Effector memory CD8-positive, alpha-beta T cell (primary cell): ENCODE measurements around the gene SERINC5.
"Not testable (repeated sequence)": the region's sequence is repeated elsewhere in the genome, so short reads cannot be mapped to it uniquely, and the experiment has no call there.

Source experiments
- ATAC-seq: fragments of 150-1000 bp; cut with Tn5 transposase; replicated peaks from 2 replicates; pipeline ENCODE4 v1.10.0; 2021; ENCODE audit warnings: mild to moderate bottlenecking, moderate library complexity
- DNase-seq, 3 experiments: peaks; one replicate each; pipeline ENCODE4 v3.0.0; 2021
- H3K27ac Mint-ChIP-seq, 2 donors: one replicate each; pipeline ENCODE4 v1.8.0; 2022; ENCODE audit warnings: mild to moderate bottlenecking in 2 of 2, mixed read lengths in 2 of 2, moderate library complexity in 2 of 2
- H3K27me3 Mint-ChIP-seq, 2 donors: one replicate each; pipeline ENCODE4 v1.8.0; 2022; ENCODE audit warnings: mixed read lengths in 2 of 2
- H3K36me3 Mint-ChIP-seq: one replicate; pipeline ENCODE4 v1.8.0; 2022; ENCODE audit warnings: mild to moderate bottlenecking, moderate library complexity, mixed read lengths; ENCODE audit not compliant: insufficient read depth
- H3K4me1 Mint-ChIP-seq, 2 donors: one replicate each; pipeline ENCODE4 v1.8.0; 2022; ENCODE audit warnings: low read depth in 2 of 2, mixed read lengths in 2 of 2
- H3K4me3 Mint-ChIP-seq, 2 donors: one replicate each; pipeline ENCODE4 v1.8.0; 2022; ENCODE audit warnings: mild to moderate bottlenecking in 2 of 2, mixed read lengths in 2 of 2, moderate library complexity in 2 of 2
- H3K9me3 Mint-ChIP-seq, 2 donors: one replicate each; pipeline ENCODE4 v1.8.0; 2022; ENCODE audit warnings: mixed read lengths in 2 of 2

The SERINC5 gene

DNA sequence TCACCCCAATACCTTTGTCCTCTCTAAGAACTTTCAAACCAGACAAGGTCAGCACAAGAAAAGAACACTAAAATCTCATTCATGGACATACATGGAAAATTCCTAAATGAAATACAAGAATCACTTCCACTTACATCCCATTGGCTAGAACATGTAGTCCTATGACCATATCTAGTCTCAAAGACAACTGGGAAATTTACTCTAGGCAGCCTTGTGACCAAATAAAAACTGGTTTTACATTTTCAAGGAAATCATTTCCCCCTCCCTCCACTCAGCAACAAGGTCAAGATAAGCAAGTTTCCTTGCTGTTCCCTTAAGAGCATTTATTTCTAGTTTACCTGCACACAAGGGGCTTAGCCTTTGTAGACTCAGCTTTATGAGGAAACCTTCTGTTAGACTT, 20.3 kb upstream of the SERINC5 start:
- Mint-ChIP-seq H3K27me3 (peaks cover 0 to 3% of the 10 kb centered on the region in 2 donors), H3K36me3 (no peaks in the 10 kb centered on the region), H3K27ac (peak overlapping the region in 1 of 2 donors; percentile 15), H3K9me3 (no peaks in the 10 kb centered on the region), H3K4me1 (no peaks in the 10 kb centered on the region), H3K4me3 (no peak overlapping the region)
- no peak for DNase-seq
- no peak for ATAC-seq

DNA sequence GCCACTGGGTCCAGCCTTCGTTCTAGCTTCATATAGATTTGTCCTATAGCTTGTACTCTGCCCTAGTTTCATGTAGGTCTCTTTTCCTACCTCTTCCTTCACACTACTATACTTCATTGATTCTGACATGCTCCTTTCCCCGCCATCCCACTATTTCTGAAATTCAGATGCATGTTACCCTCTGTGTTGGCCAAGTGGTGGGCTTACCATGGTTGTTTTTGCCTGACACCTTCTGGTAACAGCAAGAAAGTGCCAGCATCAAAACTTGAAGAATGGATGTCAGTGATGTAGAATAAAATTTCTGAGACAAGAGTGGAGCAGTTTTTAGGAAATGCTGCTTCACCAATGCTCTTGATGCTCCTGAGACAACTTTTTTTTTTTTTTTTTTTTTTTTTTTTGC, 19.5 kb upstream of the SERINC5 start:
- no peak overlapping the region for H3K27ac Mint-ChIP-seq
- no peaks in the 10 kb centered on the region for H3K9me3 Mint-ChIP-seq
- ATAC-seq, result peak; percentile 36
- no peaks in the 10 kb centered on the region for H3K36me3 Mint-ChIP-seq
- H3K4me3 Mint-ChIP-seq, result no peak overlapping the region
- DNase-seq, result no peak
- no peaks in the 10 kb centered on the region for H3K27me3 Mint-ChIP-seq
- H3K4me1 Mint-ChIP-seq, result peaks cover 0 to under 1% of the 10 kb centered on the region in 2 donors

DNA sequence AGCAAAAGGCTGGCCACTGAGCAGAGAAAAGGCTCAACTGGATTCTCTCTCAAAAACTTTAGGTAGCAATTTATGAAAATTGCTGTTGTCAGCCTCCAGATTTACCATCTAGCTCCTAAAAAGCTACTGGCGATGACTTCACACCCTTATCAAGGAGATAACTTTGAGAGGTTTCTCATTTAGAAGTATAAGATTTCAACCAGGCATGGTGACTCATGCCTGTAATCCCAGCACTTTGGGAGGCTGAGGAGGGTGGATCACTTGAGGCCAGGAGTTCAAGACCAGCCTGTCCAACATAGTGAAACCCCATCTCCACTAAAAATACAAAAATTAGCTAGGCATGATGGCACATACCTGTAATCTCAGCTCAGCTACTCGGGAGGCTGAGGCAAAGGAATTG, 14.7 kb upstream of the SERINC5 start:
- ATAC-seq, H3K4me3 Mint-ChIP-seq, H3K9me3 Mint-ChIP-seq, H3K27ac Mint-ChIP-seq, H3K36me3 Mint-ChIP-seq, DNase-seq, H3K27me3 Mint-ChIP-seq, H3K4me1 Mint-ChIP-seq: not testable (repeated sequence)

DNA sequence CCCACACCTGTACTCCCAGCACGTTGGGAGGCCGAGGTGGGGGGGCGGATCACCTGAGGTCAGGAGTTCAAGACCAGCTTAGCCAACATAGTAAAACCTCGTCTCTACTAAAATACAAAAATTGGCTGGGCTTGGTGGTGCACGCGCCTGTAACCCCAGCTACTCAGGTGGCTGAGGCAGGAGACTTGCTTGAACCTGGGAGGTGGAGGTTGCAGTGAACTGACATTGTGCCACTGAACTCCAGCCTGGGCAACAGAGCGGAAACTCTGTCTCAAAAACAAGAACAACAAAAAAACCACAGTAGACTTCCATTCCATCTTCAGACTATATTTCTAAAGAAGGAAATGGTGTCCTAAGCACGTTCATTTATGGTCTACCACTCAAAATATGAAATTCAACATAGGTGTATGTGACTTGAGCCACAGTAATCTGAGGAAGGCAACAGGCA, 14.2 kb upstream of the SERINC5 start:
- no peaks in the 10 kb centered on the region for H3K27me3 Mint-ChIP-seq
- H3K4me3 Mint-ChIP-seq, result no peak overlapping the region
- ATAC-seq, result peak; percentile 35
- H3K27ac Mint-ChIP-seq, result no peak overlapping the region
- H3K9me3 Mint-ChIP-seq, result no peaks in the 10 kb centered on the region
- no peaks in the 10 kb centered on the region for H3K36me3 Mint-ChIP-seq
- DNase-seq, result no peak
- peaks cover 4% of the 10 kb centered on the region in 2 donors for H3K4me1 Mint-ChIP-seq

DNA sequence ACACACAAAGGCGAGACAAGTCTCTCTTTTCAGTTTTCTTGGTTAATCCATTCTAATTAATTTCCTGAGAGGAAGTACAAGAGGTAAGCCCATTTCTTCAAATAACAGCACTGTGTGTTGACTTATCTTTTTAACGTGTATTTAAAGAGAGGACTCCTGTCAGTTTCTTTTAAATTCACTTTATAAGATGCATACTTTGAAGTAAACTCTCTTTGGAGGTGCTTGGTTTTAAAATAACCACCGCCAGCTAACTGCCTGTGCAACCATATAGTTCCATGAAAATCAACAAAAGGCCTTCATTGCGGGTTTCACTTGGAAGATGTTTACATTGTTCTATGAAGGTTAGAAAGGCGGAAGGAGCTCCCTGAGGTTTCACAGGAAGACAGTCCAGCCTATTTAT, 13.1 kb upstream of the SERINC5 start:
- H3K36me3 Mint-ChIP-seq, result no peaks in the 10 kb centered on the region
- ATAC-seq, result no peak
- H3K27ac Mint-ChIP-seq, result peak overlapping the region in 1 of 2 donors; percentile 26
- H3K27me3 Mint-ChIP-seq, result no peaks in the 10 kb centered on the region
- H3K4me3 Mint-ChIP-seq, result no peak overlapping the region
- DNase-seq, result no peak
- no peaks in the 10 kb centered on the region for H3K9me3 Mint-ChIP-seq
- peaks cover 4% of the 10 kb centered on the region in 2 donors for H3K4me1 Mint-ChIP-seq

DNA sequence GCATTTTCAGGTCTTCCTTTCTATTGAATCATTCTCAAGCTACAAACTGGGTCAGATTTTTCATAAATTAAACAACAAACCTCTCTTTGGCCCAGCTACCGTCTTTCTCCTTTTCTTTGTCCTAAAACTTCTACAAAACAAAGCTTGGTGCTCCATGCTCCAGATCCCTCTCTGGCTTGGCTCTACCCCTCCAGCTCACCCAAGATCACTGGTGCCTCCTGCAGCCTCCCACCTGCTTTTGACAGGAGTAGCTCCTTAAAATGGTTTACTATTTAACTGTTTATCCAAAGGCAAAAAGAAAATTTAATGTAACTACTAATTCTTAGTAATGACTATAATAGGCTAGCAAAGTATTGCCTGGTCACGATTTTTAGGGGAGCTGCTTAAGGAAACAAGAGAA, 10.7 kb upstream of the SERINC5 start:
- Mint-ChIP-seq H3K27me3 (no peaks in the 10 kb centered on the region), H3K27ac (no peak overlapping the region), H3K9me3 (no peaks in the 10 kb centered on the region), H3K4me1 (peaks cover 4% of the 10 kb centered on the region in 2 donors), H3K36me3 (no peaks in the 10 kb centered on the region), H3K4me3 (no peak overlapping the region)
- ATAC-seq (no peak), DNase-seq (no peak)

DNA sequence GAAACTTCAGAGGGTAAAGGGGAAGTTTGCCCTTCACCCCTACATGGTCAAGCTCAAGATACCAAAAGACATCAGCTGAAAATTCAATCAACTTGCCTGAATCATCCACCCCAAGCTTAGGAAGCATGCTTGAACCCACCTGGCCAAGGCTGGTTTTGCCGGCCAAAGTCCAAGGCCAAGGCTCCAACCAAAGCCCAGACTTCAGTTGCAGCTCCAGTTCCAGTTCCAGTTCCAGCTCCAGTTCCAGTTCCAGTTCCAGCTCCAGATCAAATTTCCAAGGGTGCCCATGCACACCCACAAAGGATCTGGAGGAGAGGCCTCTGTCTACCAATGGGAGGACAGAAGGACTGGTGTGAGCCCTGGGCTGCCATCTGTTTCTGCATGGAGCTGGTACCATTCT, 4.6 kb upstream of the SERINC5 start:
- peaks cover 9% of the 10 kb centered on the region for H3K36me3 Mint-ChIP-seq
- H3K9me3 Mint-ChIP-seq, result no peaks in the 10 kb centered on the region
- DNase-seq, result no peak
- no peak for ATAC-seq
- H3K4me1 Mint-ChIP-seq, result peaks cover 7 to 11% of the 10 kb centered on the region in 2 donors
- H3K27ac Mint-ChIP-seq, result no peak overlapping the region
- no peak overlapping the region for H3K4me3 Mint-ChIP-seq
- H3K27me3 Mint-ChIP-seq, result no peaks in the 10 kb centered on the region

DNA sequence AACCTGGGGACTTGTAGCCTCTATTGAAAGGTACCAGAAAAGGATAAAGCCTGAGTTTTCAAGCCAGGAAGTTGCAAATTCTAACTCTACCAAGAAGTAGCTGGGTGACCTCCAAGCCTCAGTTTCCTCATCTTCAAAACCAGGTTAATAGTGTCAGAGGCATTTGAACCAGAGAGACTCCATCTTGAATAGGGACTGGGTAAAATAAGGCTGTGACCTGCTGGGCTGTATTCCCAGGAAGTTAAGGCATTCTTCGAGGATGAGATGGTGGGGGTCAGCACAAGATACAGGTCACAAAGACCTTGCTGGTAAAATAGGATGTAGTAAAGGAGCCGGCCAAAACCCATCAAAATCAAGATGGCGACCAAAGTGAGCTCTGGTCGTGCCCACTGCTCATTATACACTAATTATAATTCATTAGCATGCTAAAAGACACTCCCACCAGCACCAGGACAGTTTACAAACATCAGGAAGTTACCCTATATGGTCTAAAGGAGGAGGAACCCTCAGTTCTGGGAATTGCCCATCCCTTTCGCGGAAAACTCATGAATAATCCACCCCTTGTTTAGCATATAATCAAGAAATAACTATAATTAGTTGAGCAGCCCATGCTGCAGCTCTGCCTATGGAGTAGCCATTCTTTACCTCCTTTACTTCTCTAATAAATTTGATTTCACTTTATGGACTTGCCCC, 3.8 kb upstream of the SERINC5 start:
- Mint-ChIP-seq H3K36me3 (peaks cover 14% of the 10 kb centered on the region), H3K4me3 (no peak overlapping the region), H3K27ac (no peak overlapping the region), H3K4me1 (peaks cover 11 to 16% of the 10 kb centered on the region in 2 donors), H3K9me3 (no peaks in the 10 kb centered on the region), H3K27me3 (no peaks in the 10 kb centered on the region)
- ATAC-seq (no peak), DNase-seq (no peak)

DNA sequence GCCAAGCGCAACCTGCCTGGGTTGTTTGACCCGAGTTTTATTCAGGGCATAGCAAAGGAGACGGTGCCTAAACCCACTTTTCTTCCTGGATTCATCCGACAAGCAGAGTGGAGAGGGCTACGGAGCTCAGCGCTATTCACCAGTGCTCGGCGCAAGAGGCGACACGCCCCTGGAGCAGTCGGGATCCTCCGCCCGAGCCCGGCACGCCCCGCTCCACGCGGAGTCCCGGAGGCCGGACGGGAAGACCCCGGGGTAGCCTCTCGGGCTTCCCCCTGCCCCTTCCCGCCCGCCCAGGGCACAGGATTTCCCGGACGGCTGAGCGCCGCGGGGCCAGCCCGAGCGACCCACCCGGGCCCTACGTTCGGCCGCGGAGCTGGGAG, 427 bp downstream of the SERINC5 start:
- ATAC-seq (peak; percentile 23), DNase-seq (peak in 2 of 3 experiments; percentile 14 to 27)
- H3K27ac Mint-ChIP-seq, result peak overlapping the region; percentile 55 to 94
- no peaks in the 10 kb centered on the region for H3K27me3 Mint-ChIP-seq
- peaks cover 30 to 45% of the 10 kb centered on the region in 2 donors for H3K4me1 Mint-ChIP-seq
- peaks cover 14% of the 10 kb centered on the region for H3K36me3 Mint-ChIP-seq
- H3K9me3 Mint-ChIP-seq, result no peaks in the 10 kb centered on the region
- peak overlapping the region; percentile 93 to 94 for H3K4me3 Mint-ChIP-seq

DNA sequence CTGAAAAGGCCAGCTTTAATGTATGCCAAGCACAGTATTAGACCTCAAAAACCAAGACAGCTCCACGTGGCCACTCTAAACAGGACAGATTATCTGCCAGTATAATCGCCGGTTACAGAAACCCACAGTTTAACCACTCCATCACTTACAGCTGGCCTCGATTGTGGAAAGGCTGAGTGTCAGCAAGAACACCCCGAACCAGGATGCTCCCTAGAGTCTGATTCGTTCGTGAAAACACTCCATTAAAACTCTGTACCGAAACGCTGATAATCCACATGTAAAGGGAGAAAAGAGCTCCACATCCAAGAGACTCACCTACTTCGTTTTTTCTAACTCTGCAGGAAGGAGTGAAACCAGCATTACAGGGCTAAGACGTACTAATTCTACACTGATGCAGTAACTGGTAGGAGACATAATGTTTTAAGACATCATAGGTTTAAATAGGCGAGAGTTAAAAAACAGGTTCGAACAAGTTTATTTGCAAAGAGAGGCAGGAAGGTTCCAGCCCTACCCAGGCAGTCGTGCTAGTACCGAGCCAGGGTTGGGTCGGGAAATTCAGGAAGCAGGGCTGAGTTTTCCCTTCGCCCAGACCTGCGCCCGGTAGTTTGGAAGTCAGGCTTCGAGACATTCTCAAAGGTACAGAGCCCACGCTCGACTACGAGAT, 949 bp downstream of the SERINC5 start:
- peak overlapping the region; percentile 55 to 63 for H3K27ac Mint-ChIP-seq
- peak in 2 of 3 experiments; percentile 7 to 13 for DNase-seq
- peak; percentile 22 for ATAC-seq
- H3K9me3 Mint-ChIP-seq, result no peaks in the 10 kb centered on the region
- H3K36me3 Mint-ChIP-seq, result peaks cover 14% of the 10 kb centered on the region
- H3K27me3 Mint-ChIP-seq, result no peaks in the 10 kb centered on the region
- H3K4me1 Mint-ChIP-seq, result peaks cover 32 to 48% of the 10 kb centered on the region in 2 donors
- H3K4me3 Mint-ChIP-seq, result peak overlapping the region; percentile 93 to 94

DNA sequence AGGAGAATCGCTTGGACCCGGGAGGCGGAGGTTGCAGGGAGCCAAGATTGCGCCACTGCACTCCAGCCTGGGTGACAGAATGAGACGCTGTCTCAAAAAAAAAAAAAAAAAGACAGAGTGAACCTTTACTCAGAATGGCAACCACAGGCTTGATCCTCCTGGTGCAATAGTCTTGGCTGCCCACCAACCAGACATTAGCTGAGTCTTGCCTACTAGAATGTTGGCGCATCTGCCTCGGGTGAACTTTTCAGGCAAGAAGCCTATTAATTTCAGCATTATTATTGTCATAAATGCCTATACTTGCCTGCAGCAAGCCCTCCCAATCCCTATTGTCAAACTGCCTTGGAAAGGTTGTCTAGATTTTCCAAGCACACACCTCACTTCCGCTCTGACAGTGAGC, 4.2 kb downstream of the SERINC5 start:
- peak overlapping the region in 1 of 2 donors; percentile 72 for H3K27ac Mint-ChIP-seq
- H3K4me1 Mint-ChIP-seq, result peaks cover 45 to 54% of the 10 kb centered on the region in 2 donors
- H3K4me3 Mint-ChIP-seq, result peak overlapping the region in 1 of 2 donors; percentile 93
- peaks cover 13% of the 10 kb centered on the region for H3K36me3 Mint-ChIP-seq
- DNase-seq (no peak), ATAC-seq (no peak)
- no peaks in the 10 kb centered on the region for H3K27me3 Mint-ChIP-seq
- no peaks in the 10 kb centered on the region for H3K9me3 Mint-ChIP-seq

DNA sequence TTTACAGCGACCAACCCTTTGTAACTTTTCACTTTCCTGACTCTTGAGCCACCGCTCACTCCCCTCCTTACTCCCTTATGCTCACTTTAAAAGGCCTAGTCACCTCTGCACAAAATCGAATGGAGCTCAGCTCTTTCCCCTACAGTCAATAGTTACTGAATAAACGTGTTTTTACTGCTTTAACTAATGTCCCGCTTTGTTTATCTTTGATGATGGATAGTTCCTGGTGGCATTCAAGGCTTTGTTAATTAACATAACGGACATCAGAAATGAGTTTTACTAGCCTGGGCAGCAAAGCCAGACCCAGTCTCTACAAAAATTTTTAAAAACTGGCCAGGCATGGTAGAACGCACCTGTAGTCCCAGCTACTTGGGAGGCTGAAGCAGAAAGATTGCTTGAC, 5.0 kb downstream of the SERINC5 start:
- peak overlapping the region; percentile 3 to 14 for H3K27ac Mint-ChIP-seq
- H3K27me3 Mint-ChIP-seq, result no peaks in the 10 kb centered on the region
- H3K9me3 Mint-ChIP-seq, result no peaks in the 10 kb centered on the region
- ATAC-seq, result no peak
- no peak for DNase-seq
- H3K36me3 Mint-ChIP-seq, result peaks cover 8% of the 10 kb centered on the region
- H3K4me1 Mint-ChIP-seq, result peaks cover 43 to 52% of the 10 kb centered on the region in 2 donors
- H3K4me3 Mint-ChIP-seq, result no peak overlapping the region

DNA sequence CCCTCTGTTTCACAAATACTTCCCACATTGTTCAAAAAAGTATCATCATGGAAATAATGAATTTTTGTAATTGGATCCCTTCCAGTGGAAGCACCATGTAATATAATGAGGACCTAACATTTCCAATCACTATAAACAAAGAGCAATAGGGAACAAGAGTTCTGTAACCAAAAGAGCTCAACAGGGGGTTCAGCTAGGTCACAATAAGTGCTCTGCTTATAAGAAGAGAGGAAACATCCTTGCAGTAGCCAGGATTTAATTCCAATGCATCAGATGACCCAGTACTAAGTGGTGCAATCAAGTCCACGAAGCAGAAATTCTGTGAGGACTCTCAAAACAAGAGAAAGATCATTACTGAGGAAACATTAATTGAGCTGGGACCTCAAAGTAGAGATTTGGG, 5.9 kb downstream of the SERINC5 start:
- H3K36me3 Mint-ChIP-seq, result peaks cover 6% of the 10 kb centered on the region
- DNase-seq (no peak), ATAC-seq (no peak)
- H3K4me3 Mint-ChIP-seq, result peak overlapping the region in 1 of 2 donors; percentile 30
- no peak overlapping the region for H3K27ac Mint-ChIP-seq
- no peaks in the 10 kb centered on the region for H3K27me3 Mint-ChIP-seq
- peaks cover 45 to 52% of the 10 kb centered on the region in 2 donors for H3K4me1 Mint-ChIP-seq
- no peaks in the 10 kb centered on the region for H3K9me3 Mint-ChIP-seq

DNA sequence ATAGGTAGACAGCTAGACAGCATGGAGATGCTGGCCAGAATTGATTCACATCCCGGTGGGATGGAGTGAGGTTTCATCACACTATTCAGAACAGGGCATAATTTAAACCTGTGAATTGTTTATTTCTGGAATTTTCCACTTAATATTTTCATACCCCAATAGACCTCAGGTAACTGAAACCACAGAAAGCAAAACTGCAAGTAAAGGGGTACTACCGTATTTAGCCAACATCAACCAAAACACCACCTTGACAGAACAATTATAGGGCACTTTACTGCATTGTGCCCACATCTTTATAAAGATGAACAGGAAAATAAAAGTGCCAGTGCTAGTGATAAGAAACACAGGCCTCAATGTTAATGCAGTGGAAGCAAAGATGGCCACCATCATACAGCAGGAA, 7.5 kb downstream of the SERINC5 start:
- Mint-ChIP-seq H3K27ac (peak overlapping the region; percentile 47 to 76), H3K4me1 (peaks cover 32 to 40% of the 10 kb centered on the region in 2 donors)

More for the DNA sequence above, 7.5 kb downstream of the SERINC5 start:
- ATAC-seq (no peak), DNase-seq (no peak)
- no peaks in the 10 kb centered on the region for H3K27me3 Mint-ChIP-seq
- no peaks in the 10 kb centered on the region for H3K9me3 Mint-ChIP-seq
- H3K36me3 Mint-ChIP-seq, result peaks cover 4% of the 10 kb centered on the region
- peak overlapping the region; percentile 32 to 53 for H3K4me3 Mint-ChIP-seq
